Testis (tissue), 2 donors: ENCODE results near the gene SFXN1.

Source experiments
- POLR2A ChIP-seq: fragments of 450-650 bp; IDR thresholded peaks from one replicate; pipeline ENCODE4 v1.6.1; 2017; ENCODE audit warnings: antibody characterized with exemption, mild to moderate bottlenecking, moderate library complexity
- TF ChIP-seq, protein P1 (sequence below), 3 experiments: fragments of 450-650 bp in 2 of 3; fragments of 200-600 bp in 1 of 3; sonication (generic) in 1 of 3; IDR thresholded peaks; one replicate each; pipeline ENCODE4 v1.5.1; 2016 to 2019; ENCODE audit warnings: antibody characterized with exemption in 3 of 3, mild to moderate bottlenecking in 2 of 3, moderate library complexity in 1 of 3

- TF ChIP-seq POLR2A = no peak
- TF ChIP-seq, protein P1, sequence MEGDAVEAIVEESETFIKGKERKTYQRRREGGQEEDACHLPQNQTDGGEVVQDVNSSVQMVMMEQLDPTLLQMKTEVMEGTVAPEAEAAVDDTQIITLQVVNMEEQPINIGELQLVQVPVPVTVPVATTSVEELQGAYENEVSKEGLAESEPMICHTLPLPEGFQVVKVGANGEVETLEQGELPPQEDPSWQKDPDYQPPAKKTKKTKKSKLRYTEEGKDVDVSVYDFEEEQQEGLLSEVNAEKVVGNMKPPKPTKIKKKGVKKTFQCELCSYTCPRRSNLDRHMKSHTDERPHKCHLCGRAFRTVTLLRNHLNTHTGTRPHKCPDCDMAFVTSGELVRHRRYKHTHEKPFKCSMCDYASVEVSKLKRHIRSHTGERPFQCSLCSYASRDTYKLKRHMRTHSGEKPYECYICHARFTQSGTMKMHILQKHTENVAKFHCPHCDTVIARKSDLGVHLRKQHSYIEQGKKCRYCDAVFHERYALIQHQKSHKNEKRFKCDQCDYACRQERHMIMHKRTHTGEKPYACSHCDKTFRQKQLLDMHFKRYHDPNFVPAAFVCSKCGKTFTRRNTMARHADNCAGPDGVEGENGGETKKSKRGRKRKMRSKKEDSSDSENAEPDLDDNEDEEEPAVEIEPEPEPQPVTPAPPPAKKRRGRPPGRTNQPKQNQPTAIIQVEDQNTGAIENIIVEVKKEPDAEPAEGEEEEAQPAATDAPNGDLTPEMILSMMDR (IDR thresholded peaks at IDR 0.05) = no peak
Measured at GRCh38 chr5:175524211-175524610, 45.9 kb downstream of the SFXN1 start.
